HG02610 (cell line): ENCODE measurements around the gene EML6.
A peak's percentile ranks its signal among the peaks of the same experiment; 100 is the strongest.

Experiments used
- ATAC-seq: cut with Tn5 transposase; IDR thresholded peaks from one replicate; pipeline ENCODE4 v1.9.1; 2021; ENCODE audit warnings: mild to moderate bottlenecking, moderate library complexity; ENCODE audit not compliant: unreplicated experiment

The EML6 gene

GRCh38 chr2:54936766-54937165 lies 213.3 kb downstream of the EML6 start:
- no peak for ATAC-seq

GRCh38 chr2:54939446-54940118 lies 216.1 kb downstream of the EML6 start:
- ATAC-seq: no peak

- ATAC-seq: no peak
These were observed 217.3 kb downstream of the EML6 start for GRCh38 chr2:54940723-54941122.

- no peak for ATAC-seq
These were observed 218.0 kb downstream of the EML6 start for GRCh38 chr2:54941248-54941984.

GRCh38 chr2:54942373-54942772 lies 218.9 kb downstream of the EML6 start:
- no peak for ATAC-seq

- ATAC-seq: no peak
These were observed 221.4 kb downstream of the EML6 start for GRCh38 chr2:54944724-54945326.

GRCh38 chr2:54945391-54946219 lies 222.1 kb downstream of the EML6 start:
- peak; percentile 70 for ATAC-seq

GRCh38 chr2:54946220-54946805 lies 222.9 kb downstream of the EML6 start:
- no peak for ATAC-seq

- no peak for ATAC-seq
These were observed 223.7 kb downstream of the EML6 start for GRCh38 chr2:54947136-54947535.

- no peak for ATAC-seq
These were observed 224.2 kb downstream of the EML6 start for GRCh38 chr2:54947646-54948045.

GRCh38 chr2:54948120-54948519 lies 224.7 kb downstream of the EML6 start:
- no peak for ATAC-seq

GRCh38 chr2:54949431-54949830 lies 226.0 kb downstream of the EML6 start:
- no peak for ATAC-seq

GRCh38 chr2:54950811-54951210 lies 227.3 kb downstream of the EML6 start:
- ATAC-seq: no peak

GRCh38 chr2:54952425-54952824 lies 229.0 kb downstream of the EML6 start:
- no peak for ATAC-seq

GRCh38 chr2:54952978-54953456 lies 229.6 kb downstream of the EML6 start:
- no peak for ATAC-seq

GRCh38 chr2:54954158-54954557 lies 230.7 kb downstream of the EML6 start:
- ATAC-seq: no peak

GRCh38 chr2:54954705-54955357 lies 231.4 kb downstream of the EML6 start:
- peak; percentile 56 for ATAC-seq

GRCh38 chr2:54955358-54956110 lies 232.1 kb downstream of the EML6 start:
- no peak for ATAC-seq

GRCh38 chr2:54956111-54956627 lies 232.7 kb downstream of the EML6 start:
- ATAC-seq: no peak
